WTC11 (cell line): ENCODE data around the gene STX18.

Experiments used
- MAX ChIP-seq: sonication (generic); formaldehyde crosslinking; IDR thresholded peaks from 2 replicates; pipeline ENCODE4 v1.8.0; 2022; ENCODE audit warnings: mild to moderate bottlenecking, missing genetic modification reagents
- MXD4 ChIP-seq: fragments of 250-450 bp; sonication (Bioruptor Pico); IDR thresholded peaks from 2 replicates; pipeline ENCODE4 v1.8.0; 2021; ENCODE audit warnings: mild to moderate bottlenecking, moderate library complexity, borderline replicate concordance
- SP1 ChIP-seq: sonication (generic); formaldehyde crosslinking; conservative IDR thresholded peaks from 2 replicates; pipeline ENCODE4 v1.8.1; 2022; ENCODE audit warnings: missing genetic modification reagents
- USF1 ChIP-seq: sonication (generic); formaldehyde crosslinking; IDR thresholded peaks from 2 replicates; pipeline ENCODE4 v1.8.0; 2022; ENCODE audit warnings: mild to moderate bottlenecking, missing genetic modification reagents
- ZNF121 ChIP-seq: sonication (generic); formaldehyde crosslinking; IDR thresholded peaks from 2 replicates; pipeline ENCODE4 v1.8.0; 2023; ENCODE audit warnings: missing genetic modification reagents
- TF ChIP-seq, protein P1 (sequence below): fragments of 200-600 bp; IDR thresholded peaks from 2 replicates; pipeline ENCODE4 v1.8.0; 2022; ENCODE audit warnings: antibody characterized with exemption

DNA sequence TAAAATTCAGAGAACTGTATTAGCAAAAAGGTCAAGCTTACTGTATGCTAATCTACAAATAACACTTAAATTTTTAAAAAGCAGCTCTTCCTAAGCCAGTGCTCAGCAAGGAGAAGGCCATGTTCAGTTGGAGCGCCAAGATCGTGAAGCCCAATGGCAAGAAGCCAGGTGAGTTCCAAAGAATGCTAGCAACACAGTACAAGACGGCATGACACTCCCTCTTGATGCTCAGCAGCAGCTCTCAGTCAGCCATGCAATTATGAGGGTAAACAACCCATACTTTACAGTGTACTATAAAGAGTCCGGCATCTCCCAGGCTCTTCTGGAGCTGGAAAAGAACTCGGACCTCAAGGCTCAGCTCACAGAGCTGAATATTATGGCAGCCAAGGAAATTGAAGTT, 34.9 kb downstream of the STX18 start:
- TF ChIP-seq, protein P1, sequence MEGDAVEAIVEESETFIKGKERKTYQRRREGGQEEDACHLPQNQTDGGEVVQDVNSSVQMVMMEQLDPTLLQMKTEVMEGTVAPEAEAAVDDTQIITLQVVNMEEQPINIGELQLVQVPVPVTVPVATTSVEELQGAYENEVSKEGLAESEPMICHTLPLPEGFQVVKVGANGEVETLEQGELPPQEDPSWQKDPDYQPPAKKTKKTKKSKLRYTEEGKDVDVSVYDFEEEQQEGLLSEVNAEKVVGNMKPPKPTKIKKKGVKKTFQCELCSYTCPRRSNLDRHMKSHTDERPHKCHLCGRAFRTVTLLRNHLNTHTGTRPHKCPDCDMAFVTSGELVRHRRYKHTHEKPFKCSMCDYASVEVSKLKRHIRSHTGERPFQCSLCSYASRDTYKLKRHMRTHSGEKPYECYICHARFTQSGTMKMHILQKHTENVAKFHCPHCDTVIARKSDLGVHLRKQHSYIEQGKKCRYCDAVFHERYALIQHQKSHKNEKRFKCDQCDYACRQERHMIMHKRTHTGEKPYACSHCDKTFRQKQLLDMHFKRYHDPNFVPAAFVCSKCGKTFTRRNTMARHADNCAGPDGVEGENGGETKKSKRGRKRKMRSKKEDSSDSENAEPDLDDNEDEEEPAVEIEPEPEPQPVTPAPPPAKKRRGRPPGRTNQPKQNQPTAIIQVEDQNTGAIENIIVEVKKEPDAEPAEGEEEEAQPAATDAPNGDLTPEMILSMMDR = no peak
- no peak for TF ChIP-seq MXD4 (CRISPR knock-in tag)
- TF ChIP-seq MAX = no peak
- TF ChIP-seq USF1 = no peak
- no peak for TF ChIP-seq SP1 (CRISPR knock-in tag)
- TF ChIP-seq ZNF121 = no peak
